ENCODE results near the gene SPATA46.

SPATA46 gene

GRCh38 chr1:162385280-162385623 is 8.6 kb upstream of the SPATA46 start:
- Histone ChIP-seq H3K79me2 (ENCODE audit: insufficient read depth, low read length) (no peaks in the 10 kb centered on the region), H3K4me2 (ENCODE audit: low read depth, low read length, poor library complexity, severe bottlenecking) (no peak overlapping the region), H3K9ac (ENCODE audit: low read depth, low read length, poor library complexity, severe bottlenecking) (no peak overlapping the region), H3K9me2 (replicated peaks; ENCODE audit: low read depth, low read length) (no peaks in the 10 kb centered on the region), H3K9me3 (ENCODE audit: insufficient read depth, low read depth, low read length) (no peaks in the 10 kb centered on the region), H3K27me3 (ENCODE audit: insufficient read depth, low read length, poor library complexity, severe bottlenecking) (no peaks in the 10 kb centered on the region), H3K4me1 (ENCODE audit: insufficient read depth, low read length, poor library complexity, severe bottlenecking) (no peaks in the 10 kb centered on the region), H3K4me3 (ENCODE audit: low read length, poor library complexity, severe bottlenecking) (no peak overlapping the region), H3K36me3 (ENCODE audit: insufficient read depth, low read length) (no peaks in the 10 kb centered on the region), H2AFZ (ENCODE audit: low read length) (no peak overlapping the region), H3F3A (ENCODE audit: low read depth) (no peaks in the 10 kb centered on the region), H4K20me1 (ENCODE audit: insufficient read depth, low read length, poor library complexity, severe bottlenecking) (no peaks in the 10 kb centered on the region)
- no peak for TF ChIP-seq EZH2phosphoT487 (IDR thresholded peaks at IDR 0.05; ENCODE audit: borderline replicate concordance)

- H3K79me2 ChIP-seq (ENCODE audit: insufficient read depth, low read length): no peaks in the 10 kb centered on the region
- no peaks in the 10 kb centered on the region for H4K20me1 ChIP-seq (ENCODE audit: insufficient read depth, low read length, poor library complexity, severe bottlenecking)
- H3K27me3 ChIP-seq (ENCODE audit: insufficient read depth, low read length, poor library complexity, severe bottlenecking): no peaks in the 10 kb centered on the region
- no peak overlapping the region for H3K4me2 ChIP-seq (ENCODE audit: low read depth, low read length, poor library complexity, severe bottlenecking)
- no peak overlapping the region for H2AFZ ChIP-seq (ENCODE audit: low read length)
- no peaks in the 10 kb centered on the region for H3K4me1 ChIP-seq (ENCODE audit: insufficient read depth, low read length, poor library complexity, severe bottlenecking)
- no peak overlapping the region for H3K9ac ChIP-seq (ENCODE audit: low read depth, low read length, poor library complexity, severe bottlenecking)
- H3K9me2 ChIP-seq (replicated peaks; ENCODE audit: low read depth, low read length): no peaks in the 10 kb centered on the region
- no peak overlapping the region for H3K4me3 ChIP-seq (ENCODE audit: low read length, poor library complexity, severe bottlenecking)
- H3K9me3 ChIP-seq (ENCODE audit: insufficient read depth, low read depth, low read length): no peaks in the 10 kb centered on the region
- H3K36me3 ChIP-seq (ENCODE audit: insufficient read depth, low read length): no peaks in the 10 kb centered on the region
- TF ChIP-seq CTCF (conservative IDR thresholded peaks at IDR 0.05; ENCODE audit: low read length): no peak
- TF ChIP-seq EZH2phosphoT487 (IDR thresholded peaks at IDR 0.05; ENCODE audit: borderline replicate concordance): no peak
- no peaks in the 10 kb centered on the region for H3F3A ChIP-seq (ENCODE audit: low read depth)
Observed at GRCh38 chr1:162384601-162385279, 8.1 kb upstream of the SPATA46 start.

GRCh38 chr1:162384116-162384515 is 7.5 kb upstream of the SPATA46 start:
- H3F3A ChIP-seq (ENCODE audit: low read depth): no peaks in the 10 kb centered on the region
- no peak overlapping the region for H3K4me3 ChIP-seq (ENCODE audit: low read length, poor library complexity, severe bottlenecking)
- H3K36me3 ChIP-seq (ENCODE audit: insufficient read depth, low read length): no peaks in the 10 kb centered on the region
- H3K79me2 ChIP-seq (ENCODE audit: insufficient read depth, low read length): no peaks in the 10 kb centered on the region
- H3K4me2 ChIP-seq (ENCODE audit: low read depth, low read length, poor library complexity, severe bottlenecking): no peak overlapping the region
- no peaks in the 10 kb centered on the region for H3K27me3 ChIP-seq (ENCODE audit: insufficient read depth, low read length, poor library complexity, severe bottlenecking)
- no peaks in the 10 kb centered on the region for H4K20me1 ChIP-seq (ENCODE audit: insufficient read depth, low read length, poor library complexity, severe bottlenecking)
- no peaks in the 10 kb centered on the region for H3K9me3 ChIP-seq (ENCODE audit: insufficient read depth, low read depth, low read length)
- no peak overlapping the region for H2AFZ ChIP-seq (ENCODE audit: low read length)
- H3K9ac ChIP-seq (ENCODE audit: low read depth, low read length, poor library complexity, severe bottlenecking): no peak overlapping the region
- no peaks in the 10 kb centered on the region for H3K4me1 ChIP-seq (ENCODE audit: insufficient read depth, low read length, poor library complexity, severe bottlenecking)
- H3K9me2 ChIP-seq (replicated peaks; ENCODE audit: low read depth, low read length): no peaks in the 10 kb centered on the region
- TF ChIP-seq EZH2phosphoT487 (IDR thresholded peaks at IDR 0.05; ENCODE audit: borderline replicate concordance) (no peak), CTCF (conservative IDR thresholded peaks at IDR 0.05; ENCODE audit: low read length) (no peak)

- no peaks in the 10 kb centered on the region for H4K20me1 ChIP-seq (ENCODE audit: insufficient read depth, low read length, poor library complexity, severe bottlenecking)
- H2AFZ ChIP-seq (ENCODE audit: low read length): no peak overlapping the region
- no peaks in the 10 kb centered on the region for H3K4me1 ChIP-seq (ENCODE audit: insufficient read depth, low read length, poor library complexity, severe bottlenecking)
- no peaks in the 10 kb centered on the region for H3K9me2 ChIP-seq (replicated peaks; ENCODE audit: low read depth, low read length)
- H3K4me3 ChIP-seq (ENCODE audit: low read length, poor library complexity, severe bottlenecking): no peak overlapping the region
- no peaks in the 10 kb centered on the region for H3K9me3 ChIP-seq (ENCODE audit: insufficient read depth, low read depth, low read length)
- no peaks in the 10 kb centered on the region for H3K27me3 ChIP-seq (ENCODE audit: insufficient read depth, low read length, poor library complexity, severe bottlenecking)
- H3K9ac ChIP-seq (ENCODE audit: low read depth, low read length, poor library complexity, severe bottlenecking): no peak overlapping the region
- TF ChIP-seq CTCF (conservative IDR thresholded peaks at IDR 0.05; ENCODE audit: low read length): no peak
- TF ChIP-seq EZH2phosphoT487 (IDR thresholded peaks at IDR 0.05; ENCODE audit: borderline replicate concordance): no peak
- no peaks in the 10 kb centered on the region for H3K79me2 ChIP-seq (ENCODE audit: insufficient read depth, low read length)
- H3K36me3 ChIP-seq (ENCODE audit: insufficient read depth, low read length): no peaks in the 10 kb centered on the region
- H3K4me2 ChIP-seq (ENCODE audit: low read depth, low read length, poor library complexity, severe bottlenecking): no peak overlapping the region
- no peaks in the 10 kb centered on the region for H3F3A ChIP-seq (ENCODE audit: low read depth)
Observed at GRCh38 chr1:162383516-162383915, 6.9 kb upstream of the SPATA46 start.
